HG03342 (cell line): ENCODE data around the gene LCE7A.
A peak's percentile ranks its signal among the peaks of the same experiment; 100 is the strongest.

Source experiments
- ATAC-seq: cut with Tn5 transposase; IDR thresholded peaks from one replicate; pipeline ENCODE4 v1.9.1; 2021; ENCODE audit warnings: mild to moderate bottlenecking, moderate library complexity; ENCODE audit not compliant: unreplicated experiment

Gene LCE7A

DNA sequence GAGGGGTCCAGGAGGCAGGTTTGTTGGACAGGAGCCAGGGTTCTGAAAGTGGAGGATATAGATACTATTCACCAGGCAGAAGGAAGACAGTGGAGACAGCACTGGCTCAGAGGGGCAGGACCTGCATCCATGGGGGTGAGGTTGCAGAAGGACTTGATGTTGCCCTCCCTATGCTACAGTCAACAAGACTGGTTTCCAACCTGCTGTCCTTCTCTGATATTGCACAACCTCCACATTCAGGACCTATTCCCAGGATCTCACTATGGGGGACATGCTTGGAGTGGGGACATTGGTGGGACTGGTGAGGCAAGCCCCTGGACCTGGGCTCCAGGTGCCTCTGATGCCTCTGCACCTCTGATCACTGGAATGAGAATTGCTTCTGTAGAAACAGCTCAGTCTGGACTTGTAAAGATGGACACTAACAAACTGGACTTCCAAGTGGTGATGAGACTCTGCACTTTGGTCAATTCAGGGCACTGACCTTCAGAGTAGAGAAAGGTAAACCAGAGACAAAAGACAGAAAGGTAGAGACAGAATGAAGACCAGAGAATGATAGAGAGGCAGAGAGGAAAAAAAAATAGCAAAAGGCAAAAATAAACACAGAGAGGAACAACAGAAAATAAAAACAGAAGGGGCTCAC lies 19.9 kb downstream of the LCE7A start:
- ATAC-seq = no peak

GRCh38 chr1:152880316-152880715 lies 20.5 kb downstream of the LCE7A start:
- ATAC-seq = no peak

- ATAC-seq = peak; percentile 72
These were observed 21.1 kb downstream of the LCE7A start for GRCh38 chr1:152880907-152881306.

DNA sequence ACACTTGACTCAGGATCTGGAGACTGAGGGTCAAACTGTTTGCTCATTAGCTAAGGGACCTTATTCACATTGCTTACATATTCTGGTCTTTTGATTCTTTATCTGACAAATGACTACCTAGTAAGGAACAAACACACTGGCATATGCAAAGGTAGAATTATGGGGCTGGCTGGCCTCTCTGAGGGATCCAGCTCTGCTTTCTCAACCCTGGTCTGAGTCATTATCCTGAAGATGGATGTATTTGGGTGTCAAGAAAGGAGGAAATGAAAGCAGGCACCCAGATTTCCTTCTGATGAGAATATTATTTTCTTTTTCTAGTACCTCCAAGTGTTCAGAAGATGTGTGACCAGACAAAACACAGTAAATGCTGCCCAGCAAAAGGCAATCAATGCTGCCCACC lies 24.3 kb downstream of the LCE7A start:
- no peak for ATAC-seq

DNA sequence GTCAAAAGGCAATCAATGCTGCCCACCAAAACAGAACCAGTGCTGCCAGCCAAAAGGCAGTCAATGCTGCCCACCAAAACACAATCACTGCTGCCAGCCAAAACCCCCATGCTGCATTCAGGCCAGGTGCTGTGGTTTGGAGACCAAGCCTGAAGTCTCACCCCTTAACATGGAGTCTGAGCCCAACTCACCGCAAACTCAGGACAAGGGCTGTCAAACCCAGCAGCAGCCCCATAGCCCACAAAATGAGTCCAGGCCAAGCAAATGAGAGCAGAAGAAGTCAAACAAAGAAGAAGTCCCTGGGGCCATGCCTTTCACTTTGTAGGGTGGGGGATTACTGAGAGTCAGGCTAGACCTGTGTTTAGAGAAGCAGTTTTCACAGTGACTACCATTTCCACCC lies 24.7 kb downstream of the LCE7A start:
- no peak for ATAC-seq

GRCh38 chr1:152884966-152885624 lies 25.3 kb downstream of the LCE7A start:
- ATAC-seq = no peak

GRCh38 chr1:152886085-152886484 lies 26.3 kb downstream of the LCE7A start:
- no peak for ATAC-seq

- ATAC-seq = no peak
These were observed 27.1 kb downstream of the LCE7A start for GRCh38 chr1:152886758-152887409.

- no peak for ATAC-seq
These were observed 28.3 kb downstream of the LCE7A start for GRCh38 chr1:152888126-152888525.

DNA sequence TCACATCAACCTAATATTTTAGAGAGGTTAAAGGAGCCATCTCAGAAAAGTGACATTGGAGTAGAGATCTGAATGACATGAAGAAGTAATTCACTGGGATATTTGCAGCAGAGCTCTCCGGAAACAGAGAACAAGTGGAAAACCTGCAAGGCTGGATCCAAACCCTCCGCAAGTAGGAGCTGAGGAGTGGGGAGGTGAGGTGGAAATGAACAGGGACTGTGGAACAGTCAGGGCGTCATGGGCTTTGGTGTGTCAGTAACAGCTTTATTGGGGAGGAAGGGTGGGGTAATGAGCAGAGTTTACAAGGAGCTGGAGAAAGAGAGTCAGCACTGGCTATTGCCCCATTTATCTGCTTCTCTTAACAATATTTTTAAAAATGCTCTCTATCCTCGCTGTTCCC lies 39.2 kb downstream of the LCE7A start:
- no peak for ATAC-seq

GRCh38 chr1:152899883-152900282 lies 40.1 kb downstream of the LCE7A start:
- no peak for ATAC-seq

- no peak for ATAC-seq
These were observed 41.8 kb downstream of the LCE7A start for GRCh38 chr1:152901631-152902030.

- no peak for ATAC-seq
These were observed 42.8 kb downstream of the LCE7A start for GRCh38 chr1:152902636-152903035.

GRCh38 chr1:152904688-152905440 lies 45.1 kb downstream of the LCE7A start:
- ATAC-seq = no peak

- no peak for ATAC-seq
These were observed 46.3 kb downstream of the LCE7A start for GRCh38 chr1:152906023-152906565.

DNA sequence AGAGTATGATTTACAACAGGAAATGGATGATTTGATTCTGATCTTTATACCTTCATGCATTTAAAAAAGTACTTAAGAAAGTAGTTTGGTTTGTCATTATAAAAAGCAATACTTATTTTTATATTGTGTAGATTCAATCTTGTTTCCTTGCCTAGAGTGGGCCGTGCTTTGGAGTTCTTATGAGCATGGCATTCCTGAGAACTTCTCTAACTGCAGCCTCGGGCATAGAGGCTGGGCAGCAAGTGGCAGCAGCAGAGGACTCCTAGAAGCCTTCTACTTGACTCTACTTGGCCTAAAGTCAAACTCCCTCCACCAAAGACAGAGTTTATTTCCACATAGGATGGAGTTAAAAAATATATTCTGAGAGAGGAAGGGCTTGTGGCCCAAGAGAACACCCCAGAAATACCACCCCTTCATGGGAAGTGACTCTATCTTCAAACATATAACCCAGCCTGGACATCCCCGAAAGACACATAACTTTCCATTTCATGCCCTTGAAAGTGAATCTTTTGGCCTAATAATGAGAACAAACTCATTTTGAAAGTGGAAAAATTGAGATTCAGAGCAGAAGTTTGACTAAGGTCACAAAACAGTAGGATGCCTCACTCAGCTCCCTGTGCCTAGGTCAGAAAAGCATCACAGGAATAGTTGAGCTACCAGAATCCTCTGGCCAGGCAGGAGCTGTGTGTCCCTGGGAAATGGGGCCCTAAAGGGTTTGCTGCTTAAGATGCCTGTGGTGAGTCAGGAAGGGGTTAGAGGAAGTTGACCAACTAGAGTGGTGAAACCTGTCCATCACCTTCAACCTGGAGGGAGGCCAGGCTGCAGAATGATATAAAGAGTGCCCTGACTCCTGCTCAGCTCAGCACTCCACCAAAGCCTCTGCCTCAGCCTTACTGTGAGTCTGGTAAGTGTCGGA lies 48.1 kb downstream of the LCE7A start, which contains the start of gene IVL:
TSS of gene IVL (plus strand) at position 861 of the 916 bp plus-strand sequence. CDS start 1,252 bp downstream, outside the sequence.
- peak; percentile 53 for ATAC-seq

GRCh38 chr1:152909206-152909605 lies 49.4 kb downstream of the LCE7A start:
- ATAC-seq = no peak
